Endothelial cell of umbilical vein (primary cell): ENCODE results near the gene RECK. TPM values are rescaled to one million over a fixed set of nuclear protein-coding genes. Genes with fewer than 3 reads are reported as not detected.

Source experiments
- BruUV-seq: library from RNA; stranded (reverse); fragments of 400-500 nt; replicated peaks from 2 replicates; lab custom pipeline; 2021; lab: Mats Ljungman, UMichigan
- CTCF ChIA-PET: fragments of 300-600, 350-600 bp; sonication (Branson Sonifier 250); formaldehyde crosslinking; loops from one replicate; lab custom pipeline; 2021; ENCODE audit warnings: antibody characterized with exemption, inconsistent platforms; lab: Charles Lee
- POLR2A ChIA-PET: fragments of 300-600, 350-600 bp; sonication (Branson Sonifier 250); formaldehyde crosslinking; loops from one replicate; lab custom pipeline; 2021; ENCODE audit warnings: antibody characterized with exemption, inconsistent platforms; lab: Charles Lee
- DNase-seq: peaks from one replicate; pipeline ENCODE4 v3.0.0-alpha.2; 2011; ENCODE audit warnings: low read depth, low spot score
- FAIRE-seq: peaks from 2 replicates; lab custom pipeline; 2011; peaks lifted over from hg19 to GRCh38; lab: Jason Lieb, UNC
- H2AFZ ChIP-seq: 2 replicates; pipeline ENCODE4 v1.6.0; 2012; ENCODE audit warnings: low read depth, low read length, control low read depth, inconsistent platforms
- H3K27ac ChIP-seq: 2 replicates; pipeline ENCODE4 v1.5.1; 2011; ENCODE audit warnings: low read depth, mild to moderate bottlenecking, control low read depth, low read length, moderate library complexity; ENCODE audit not compliant: insufficient read depth
- H3K27me3 ChIP-seq, 2 experiments: 2 replicates each; pipeline versions ENCODE4 v1.6.0 to v1.6.1; 2011; ENCODE audit warnings: low read length in 2 of 2, mixed read lengths in 1 of 2; ENCODE audit not compliant: control insufficient read depth in 2 of 2, insufficient read depth in 2 of 2
- H3K36me3 ChIP-seq, 2 experiments: 2 replicates in 1 of 2; 3 replicates in 1 of 2; pipeline ENCODE4 v1.5.1; 2011; ENCODE audit warnings: low read length in 2 of 2, mild to moderate bottlenecking in 1 of 2, moderate library complexity in 1 of 2; ENCODE audit not compliant: control insufficient read depth in 2 of 2, insufficient read depth in 2 of 2; ENCODE audit errors: extremely low read depth in 1 of 2
- H3K4me1 ChIP-seq: 3 replicates; pipeline ENCODE4 v1.5.1; 2011; ENCODE audit warnings: mild to moderate bottlenecking, low read length; ENCODE audit not compliant: control insufficient read depth, insufficient read depth; ENCODE audit errors: extremely low read depth
- H3K4me2 ChIP-seq: 2 replicates; pipeline ENCODE4 v1.6.1; 2011; ENCODE audit warnings: low read length, control low read depth, mixed read lengths; ENCODE audit not compliant: insufficient read depth
- H3K4me3 ChIP-seq, 3 experiments: fragments of 200-600 bp in 1 of 3; sonication (generic), shearing (Covaris generic) in 1 of 3; replicated peaks in 1 of 3; 2 replicates each; pipeline ENCODE4 v1.5.1; 2011 to 2016; ENCODE audit warnings: control low read depth in 3 of 3, low read length in 3 of 3, mild to moderate bottlenecking in 2 of 3, inconsistent platforms in 1 of 3, low read depth in 1 of 3, moderate library complexity in 1 of 3; ENCODE audit not compliant: insufficient read depth in 1 of 3
- H3K79me2 ChIP-seq: 2 replicates; pipeline ENCODE4 v1.6.0; 2012; ENCODE audit warnings: low read length, inconsistent platforms; ENCODE audit not compliant: control insufficient read depth, insufficient read depth
- H3K9ac ChIP-seq: replicated peaks from 2 replicates; pipeline ENCODE3; 2011; ENCODE audit warnings: low read length, control low read depth; ENCODE audit not compliant: insufficient read depth; ENCODE audit errors: extremely low read depth
- H3K9me1 ChIP-seq: replicated peaks from 3 replicates; pipeline ENCODE4 v1.6.0; 2011; ENCODE audit warnings: mild to moderate bottlenecking, low read length; ENCODE audit not compliant: control insufficient read depth, insufficient read depth; ENCODE audit errors: extremely low read depth
- H3K9me3 ChIP-seq: replicated peaks from 2 replicates; pipeline ENCODE4 v1.5.1; 2012; ENCODE audit warnings: low read length, inconsistent platforms; ENCODE audit not compliant: control insufficient read depth, insufficient read depth
- H4K20me1 ChIP-seq: replicated peaks from 2 replicates; pipeline ENCODE3; 2011; ENCODE audit warnings: mild to moderate bottlenecking, low read length; ENCODE audit not compliant: control insufficient read depth, insufficient read depth; ENCODE audit errors: extremely low read depth
- EZH2 ChIP-seq: IDR thresholded peaks from 2 replicates; pipeline ENCODE4 v1.6.1; 2012; ENCODE audit warnings: borderline replicate concordance, low read depth, mild to moderate bottlenecking, moderate library complexity, low read length, inconsistent platforms; ENCODE audit not compliant: severe bottlenecking
- FOS ChIP-seq: IDR thresholded peaks from 2 replicates; pipeline ENCODE4 v1.6.1; 2011; ENCODE audit warnings: mild to moderate bottlenecking, low read length, moderate library complexity, borderline replicate concordance; ENCODE audit not compliant: insufficient read depth
- GATA2 ChIP-seq: IDR thresholded peaks from 2 replicates; pipeline ENCODE4 v1.7.0; 2011; ENCODE audit warnings: low read depth, mild to moderate bottlenecking, moderate library complexity, mixed read lengths, low read length; ENCODE audit not compliant: insufficient read length, insufficient read depth
- JUN ChIP-seq: IDR thresholded peaks from 2 replicates; pipeline ENCODE4 v1.6.1; 2011; ENCODE audit warnings: borderline replicate concordance, low read depth; ENCODE audit not compliant: insufficient read length, insufficient read depth
- MYC ChIP-seq: IDR thresholded peaks from one replicate; pipeline ENCODE4 v1.6.1; 2011; ENCODE audit warnings: mild to moderate bottlenecking, low read depth, low read length
- POLR2A ChIP-seq: IDR thresholded peaks from 2 replicates; pipeline ENCODE4 v1.6.1; 2012; ENCODE audit warnings: low read depth, mild to moderate bottlenecking, control low read depth, low read length
- POLR2AphosphoS5 ChIP-seq: IDR thresholded peaks from 2 replicates; pipeline ENCODE4 v1.6.1; 2012; ENCODE audit warnings: low read depth, mild to moderate bottlenecking, control low read depth, low read length, moderate library complexity; ENCODE audit not compliant: insufficient read depth
- dilution Hi-C: fragments of 300-500 bp; cut with MboI; formaldehyde crosslinking; loops from one replicate; pipeline ENCODE4 v1.15.0; 2019; ENCODE audit warnings: low sequenced_read_pairs; ENCODE audit not compliant: extremely low pct_ligation_motif_present
- intact Hi-C: fragments of 100-400 bp; cut with micrococcal nuclease; formaldehyde crosslinking; loops from one replicate; pipeline ENCODE4 v1.10.0; 2022
- polyA plus RNA-seq, 4 experiments: library from polyadenylated mRNA; depleted of rRNA in 3 of 4; stranded (reverse) in 3 of 4; unstranded in 1 of 4; fragments of >200 nt; gene quantifications; 2 replicates each; pipeline versions ENCODE4 v1.2.1 to v1.2.3, GENCODE V29; 2011 to 2012; ENCODE audit warnings: missing spikeins in 1 of 4
- total RNA-seq: library from RNA; stranded (reverse); gene quantifications from 2 replicates; pipeline ENCODE4 v1.2.3, GENCODE V29; 2021
- TF ChIP-seq, protein P1 (sequence below), 2 donors: IDR thresholded peaks; 1 replicate in 1 of 2; 2 replicates in 1 of 2; pipeline ENCODE4 v1.5.1; 2011; ENCODE audit warnings: low read length in 2 of 2, mild to moderate bottlenecking in 2 of 2, moderate library complexity in 2 of 2, control low read depth in 1 of 2, inconsistent platforms in 1 of 2, low read depth in 1 of 2; ENCODE audit not compliant: insufficient read depth in 1 of 2; ENCODE audit errors: extremely low read depth in 1 of 2
- TF ChIP-seq, protein P2 (sequence below): IDR thresholded peaks from 2 replicates; pipeline ENCODE4 v1.6.1; 2011; ENCODE audit not compliant: insufficient read depth, insufficient read length

The RECK gene
- total and polyA plus RNA-seq, 2 donors (not counting 3 experiments of a cell fraction or from before 2014, with no cell fraction given): 12.0 to 14.1 TPM

- H2AFZ ChIP-seq: no peak overlapping the region
- no peaks in the 10 kb centered on the region for H3K79me2 ChIP-seq
- no peak overlapping the region for H3K27ac ChIP-seq
- intact Hi-C loops: loop anchor here (5.0 kb wide), 3 partner anchors 49 to 99 kb away; partner anchors contain the start of genes HRCT1, OR2S2 and SPAAR
- no peaks in the 10 kb centered on the region for H4K20me1 ChIP-seq
- no peak for FAIRE-seq
- ChIA-PET POLR2A (no interaction called here), CTCF (interaction anchor here (1.3 to 5.7 kb wide), 4 partner anchors 17 to 180 kb away, joined by 3 to 60 read pairs (median 6); no protein-coding TSS in a partner anchor)
- no TSS peak for BruUV-seq
- H3K9ac ChIP-seq: no peak overlapping the region
- DNase-seq: no peak
- H3K36me3 ChIP-seq: no peaks in the 10 kb centered on the region
- peaks cover 9 to 22% of the 10 kb centered on the region in 2 experiments for H3K27me3 ChIP-seq
- no peak overlapping the region for H3K4me2 ChIP-seq
- dilution Hi-C loops: no loop called here
- no peaks in the 10 kb centered on the region for H3K4me1 ChIP-seq
- H3K9me1 ChIP-seq: no peaks in the 10 kb centered on the region
- TF ChIP-seq, protein P1, sequence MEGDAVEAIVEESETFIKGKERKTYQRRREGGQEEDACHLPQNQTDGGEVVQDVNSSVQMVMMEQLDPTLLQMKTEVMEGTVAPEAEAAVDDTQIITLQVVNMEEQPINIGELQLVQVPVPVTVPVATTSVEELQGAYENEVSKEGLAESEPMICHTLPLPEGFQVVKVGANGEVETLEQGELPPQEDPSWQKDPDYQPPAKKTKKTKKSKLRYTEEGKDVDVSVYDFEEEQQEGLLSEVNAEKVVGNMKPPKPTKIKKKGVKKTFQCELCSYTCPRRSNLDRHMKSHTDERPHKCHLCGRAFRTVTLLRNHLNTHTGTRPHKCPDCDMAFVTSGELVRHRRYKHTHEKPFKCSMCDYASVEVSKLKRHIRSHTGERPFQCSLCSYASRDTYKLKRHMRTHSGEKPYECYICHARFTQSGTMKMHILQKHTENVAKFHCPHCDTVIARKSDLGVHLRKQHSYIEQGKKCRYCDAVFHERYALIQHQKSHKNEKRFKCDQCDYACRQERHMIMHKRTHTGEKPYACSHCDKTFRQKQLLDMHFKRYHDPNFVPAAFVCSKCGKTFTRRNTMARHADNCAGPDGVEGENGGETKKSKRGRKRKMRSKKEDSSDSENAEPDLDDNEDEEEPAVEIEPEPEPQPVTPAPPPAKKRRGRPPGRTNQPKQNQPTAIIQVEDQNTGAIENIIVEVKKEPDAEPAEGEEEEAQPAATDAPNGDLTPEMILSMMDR (IDR thresholded peaks at IDR 0.05; ENCODE audit: extremely low read depth in 1 of 2, insufficient read depth in 1 of 2, low read depth in 1 of 2, low read length in 2 of 2): no peak
- TF ChIP-seq JUN: no peak
- TF ChIP-seq, protein P2, sequence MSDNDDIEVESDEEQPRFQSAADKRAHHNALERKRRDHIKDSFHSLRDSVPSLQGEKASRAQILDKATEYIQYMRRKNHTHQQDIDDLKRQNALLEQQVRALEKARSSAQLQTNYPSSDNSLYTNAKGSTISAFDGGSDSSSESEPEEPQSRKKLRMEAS: no peak
- no peak for TF ChIP-seq FOS
- TF ChIP-seq POLR2AphosphoS5: no peak
- no peak for TF ChIP-seq MYC
- no peak for TF ChIP-seq EZH2
- no peak for TF ChIP-seq GATA2
- no peak for TF ChIP-seq POLR2A
- H3K9me3 ChIP-seq: no peaks in the 10 kb centered on the region
- no peak overlapping the region for H3K4me3 ChIP-seq
These were observed 30.8 kb upstream of the RECK start for GRCh38 chr9:36005891-36006290.
